Heart left ventricle (tissue), 16 donors: ENCODE data around the gene G6PC1. TPM values are rescaled to one million over a fixed set of nuclear protein-coding genes. Genes with fewer than 3 reads are reported as not detected.
A peak's percentile ranks its signal among the peaks of the same experiment; 100 is the strongest.

Source experiments
- ATAC-seq, 4 donors: fragments of 200-7000 bp; cut with Tn5 transposase; one replicate each; pipeline ENCODE4 v1.9.1; 2020 to 2022; ENCODE audit warnings: moderate library complexity in 4 of 4, mild to moderate bottlenecking in 3 of 4, moderate number of reproducible peaks in 1 of 4
- DNase-seq, 5 donors: peaks; one replicate each; pipeline ENCODE4 v3.0.0-alpha.2; 2020
- H3K27ac ChIP-seq, 12 donors: fragments of 200-600 bp; sonication (generic) in 4 of 12; one replicate each; pipeline versions ENCODE4 v1.5.0 to v1.8.0; 2016 to 2022; ENCODE audit warnings: mild to moderate bottlenecking in 2 of 12
- H3K27me3 ChIP-seq, 9 donors: fragments of 200-600 bp; sonication (generic) in 2 of 9; one replicate each; pipeline versions ENCODE4 v1.5.1 to v1.8.0; 2016 to 2022; ENCODE audit warnings: mild to moderate bottlenecking in 3 of 9
- H3K36me3 ChIP-seq, 9 donors: fragments of 200-600 bp; sonication (generic) in 2 of 9; one replicate each; pipeline versions ENCODE4 v1.5.0 to v1.8.0; 2018 to 2022; ENCODE audit warnings: mild to moderate bottlenecking in 2 of 9
- H3K4me1 ChIP-seq, 12 donors: fragments of 200-600 bp; sonication (generic) in 4 of 12; one replicate each; pipeline versions ENCODE4 v1.5.0 to v1.8.0; 2016 to 2022; ENCODE audit warnings: mild to moderate bottlenecking in 3 of 12
- H3K4me3 ChIP-seq, 12 donors: fragments of 200-600 bp; sonication (generic) in 4 of 12; one replicate each; pipeline versions ENCODE4 v1.5.0 to v1.8.0; 2017 to 2022; ENCODE audit warnings: mild to moderate bottlenecking in 9 of 12, moderate library complexity in 4 of 12
- H3K9me3 ChIP-seq, 12 donors: fragments of 200-600 bp; sonication (generic) in 4 of 12; one replicate each; pipeline versions ENCODE4 v1.5.0 to v1.8.0; 2016 to 2022; ENCODE audit warnings: mild to moderate bottlenecking in 1 of 12
- CTCF ChIP-seq, 12 donors: fragments of 200-600 bp; sonication (generic) in 4 of 12; IDR thresholded peaks; one replicate each; pipeline versions ENCODE4 v1.5.0 to v1.8.0; 2018 to 2022; ENCODE audit warnings: antibody characterized with exemption in 12 of 12, mild to moderate bottlenecking in 5 of 12
- POLR2A ChIP-seq, 2 donors: fragments of 450-650 bp; IDR thresholded peaks; one replicate each; pipeline ENCODE4 v1.6.1; 2017; ENCODE audit warnings: antibody characterized with exemption in 2 of 2, mild to moderate bottlenecking in 2 of 2, moderate library complexity in 2 of 2
- WGBS, 4 donors: extraction: QIAGEN DNeasy Blood & Tissue Kit in 2 of 4; methylation state at CpG; one replicate each; pipeline versions ENCODE4 v1.1.5 to v1.1.7; 2013 to 2018; 5-methylcytosine and 5-hydroxymethylcytosine counted together
- intact Hi-C, 10 donors: fragments of 100-400 bp; cut with DNase I; formaldehyde crosslinking; loops; one replicate each; pipeline versions ENCODE4 v1.11.1 to v1.14.2; 2022
- polyA plus RNA-seq, 2 donors: library from polyadenylated mRNA; stranded (reverse); fragments of 200-250 nt; gene quantifications; one replicate each; pipeline ENCODE4 v1.2.3, GENCODE V29; 2013
- total RNA-seq, 9 donors: library from RNA; depleted of rRNA in 2 of 9; stranded (reverse); fragments of >200 nt in 2 of 9; fragmentation: NEBNext Ultra II Directional in 3 of 9; extraction: Animal tissue kit (Norgen Biotek cat#: 25700) in 3 of 9; gene quantifications; one replicate each; pipeline versions ENCODE4 v1.1.0 to v1.2.4, GENCODE V29; 2016 to 2023
- donor health status: ischemic (EF 13 %, LVEDD 7.1; RV severe dilation, severe dysfunction).
- donor health status: healthy with polysubstance abuse.
- donor health status: DM: no; HTN: yes; CAD: no.
- donor health status: DM: no; HTN: no; CAD: no.
- donor health status: ischemic (EF 25% LVEDD 6.9; RV normal size, moderate dysfunction).
- donor health status: ischemic (EF 25% LVEDD 5.7; RV mildly dilated, moderate dysfunction).
- donor health status: healthy.
- donor health status: DM: yes; HTN: yes; CAD: no.
- donor health status: ischemic (EF 35%, LVEDD 5.7; RV mildly dilated, moderate dysfunction).
- donor health status: nonischemic (EF 11% LVEDD 7.7; RV severe dilation, severe dysfunction).
- donor health status: DM: yes; HTN: yes; CAD: no.
- donor health status: PGD.
- donor health status: ischemic (EF 29% LVEDD 5.4; RV normal size, mild dysfunction).
- donor health status: nonischemic (EF 23%, LVEDD 6.1; RV moderate dilation, normal function).

G6PC1 gene
- total and polyA plus RNA-seq, 11 donors: not detected

- no peaks in the 10 kb centered on the region for H3K9me3 ChIP-seq
- intact Hi-C loops: no loop called here
- no peaks in the 10 kb centered on the region for H3K4me1 ChIP-seq
- peaks cover 0 to 4% (median 0%) of the 10 kb centered on the region in 9 donors for H3K27me3 ChIP-seq
- TF ChIP-seq CTCF (IDR thresholded peaks at IDR 0.05) (no peak), POLR2A (IDR thresholded peaks at IDR 0.05) (no peak)
- WGBS, 4 donors: 87 to 93% (median 90%) methylated on average over 10 of the region's 10 CpGs
- ATAC-seq (no peak), DNase-seq (no peak)
- H3K36me3 ChIP-seq: no peaks in the 10 kb centered on the region
- H3K27ac ChIP-seq: no peak overlapping the region
- H3K4me3 ChIP-seq: no peak overlapping the region
Observed at GRCh38 chr17:42877037-42877436, 23.6 kb upstream of the G6PC1 start.

GRCh38 chr17:42878123-42878880 is 22.3 kb upstream of the G6PC1 start:
- 46 to 52% (median 47%) methylated on average over 13 of the region's 13 CpGs for WGBS, 4 donors

GRCh38 chr17:42878924-42879595 is 21.5 kb upstream of the G6PC1 start:
- intact Hi-C loops: no loop called here
- TF ChIP-seq POLR2A (IDR thresholded peaks at IDR 0.05): no peak
- Histone ChIP-seq H3K9me3 (no peaks in the 10 kb centered on the region), H3K27ac (peak overlapping the region in 1 of 12 donors; percentile 29), H3K4me3 (no peak overlapping the region), H3K36me3 (no peaks in the 10 kb centered on the region), H3K27me3 (peaks cover 0 to 4% (median 0%) of the 10 kb centered on the region in 9 donors), H3K4me1 (no peaks in the 10 kb centered on the region)
- DNase-seq (no peak), ATAC-seq (no peak)
- WGBS, 4 donors: 78 to 86% (median 82%) methylated on average over 6 to 8 of the region's 8 CpGs

More at GRCh38 chr17:42878123-42878880, 22.3 kb upstream of the G6PC1 start:
- H3K27me3 ChIP-seq: peaks cover 0 to 4% (median 0%) of the 10 kb centered on the region in 9 donors
- H3K4me3 ChIP-seq: no peak overlapping the region
- H3K9me3 ChIP-seq: no peaks in the 10 kb centered on the region
- no peaks in the 10 kb centered on the region for H3K36me3 ChIP-seq
- intact Hi-C loops: no loop called here
- ATAC-seq (no peak), DNase-seq (no peak)
- no peaks in the 10 kb centered on the region for H3K4me1 ChIP-seq
- TF ChIP-seq CTCF (IDR thresholded peaks at IDR 0.05) (peak in 1 of 12 donors; percentile 13), POLR2A (IDR thresholded peaks at IDR 0.05) (no peak)
- H3K27ac ChIP-seq: no peak overlapping the region

GRCh38 chr17:42879596-42879985 is 21.0 kb upstream of the G6PC1 start:
- TF ChIP-seq CTCF (IDR thresholded peaks at IDR 0.05) (no peak), POLR2A (IDR thresholded peaks at IDR 0.05) (no peak)
- DNase-seq (no peak), ATAC-seq (no peak)
- Histone ChIP-seq H3K27ac (no peak overlapping the region), H3K36me3 (no peaks in the 10 kb centered on the region), H3K4me3 (no peak overlapping the region), H3K4me1 (no peaks in the 10 kb centered on the region), H3K9me3 (no peaks in the 10 kb centered on the region), H3K27me3 (peaks cover 0 to 4% (median 0%) of the 10 kb centered on the region in 9 donors)
- intact Hi-C loops: no loop called here
- WGBS, 4 donors: 58 to 62% (median 58%) methylated on average over 6 of the region's 6 CpGs
